Measurements from ENCODE around the gene ADAM15. TPM values are rescaled to one million over a fixed set of nuclear protein-coding genes. Genes with fewer than 3 reads are reported as not detected.

ADAM15 gene
- total and polyA plus RNA-seq, 2 donors (not counting 1 experiment from before 2014, with no cell fraction given): 14.6 to 28.4 TPM

GRCh38 chr1:155030899-155031298 is 20.2 kb upstream of the ADAM15 start:
- Histone ChIP-seq H2AFZ (ENCODE audit: insufficient read depth, low read depth, low read length, poor library complexity, severe bottlenecking) (no peak overlapping the region), H3K36me3 (replicated peaks in 1 of 2; ENCODE audit: control extremely low read depth in 1 of 2, control insufficient read depth in 1 of 2, extremely low read depth in 1 of 2, insufficient read depth in 2 of 2, low read length in 1 of 2) (no peaks in the 10 kb centered on the region), H4K20me1 (ENCODE audit: control insufficient read depth, insufficient read depth, low read length, poor library complexity, severe bottlenecking) (no peaks in the 10 kb centered on the region), H3K9ac (ENCODE audit: low read length) (no peak overlapping the region), H3K79me2 (ENCODE audit: control insufficient read depth, insufficient read depth, low read length) (no peaks in the 10 kb centered on the region), H3K9me3 (ENCODE audit: control extremely low read depth in 1 of 3, control insufficient read depth in 2 of 3, insufficient read depth in 1 of 3, low read length in 2 of 3) (no peaks in the 10 kb centered on the region), H3K27me3 (replicated peaks in 1 of 4; ENCODE audit: control extremely low read depth in 1 of 4, control insufficient read depth in 3 of 4, insufficient read depth in 4 of 4, low read length in 3 of 4) (no peaks in the 10 kb centered on the region), H3K4me3 (ENCODE audit: control extremely low read depth in 1 of 5, extremely low read depth in 1 of 5, insufficient read depth in 1 of 5, low read depth in 2 of 5, low read length in 4 of 5) (no peak overlapping the region), H3K4me2 (replicated peaks; ENCODE audit: low read depth, low read length, poor library complexity, severe bottlenecking) (no peak overlapping the region), H3K27ac (ENCODE audit: low read length in 2 of 2) (no peak overlapping the region), H3K4me1 (ENCODE audit: control insufficient read depth in 2 of 2, insufficient read depth in 2 of 2, low read length in 2 of 2) (no peaks in the 10 kb centered on the region)
- DNase-seq (no peak), ATAC-seq (ENCODE audit: low read depth) (no peak)
- Mint-ChIP-seq H3K4me3 (no peak overlapping the region), H3K27ac (no peak overlapping the region), H3K9me3 (ENCODE audit: insufficient read depth) (no peaks in the 10 kb centered on the region), H3K27me3 (peaks cover 7% of the 10 kb centered on the region), H3K4me1 (no peaks in the 10 kb centered on the region)
- no peak for TF ChIP-seq CTCF (IDR thresholded peaks at IDR 0.05)
- TF ChIP-seq EZH2 (IDR thresholded peaks at IDR 0.05; ENCODE audit: borderline replicate concordance, insufficient read depth, low read depth, low read length, poor library complexity, severe bottlenecking): no peak
- WGBS (ENCODE audit: insufficient coverage): 93% methylated on average over 11 of the region's 11 CpGs
- CTCF ChIA-PET: no interaction called here
- POLR2A ChIA-PET: no interaction called here
- intact Hi-C loops (cut with micrococcal nuclease): no loop called here

GRCh38 chr1:155032886-155033285 is 18.2 kb upstream of the ADAM15 start:
- 94% methylated on average over 12 of the region's 12 CpGs for WGBS (ENCODE audit: insufficient coverage)
- H3K9ac ChIP-seq (ENCODE audit: low read length): no peak overlapping the region
- ChIA-PET POLR2A (no interaction called here), CTCF (interaction anchor here (1.4 to 1.7 kb wide), 2 partner anchors 9 to 12 kb away, joined by 4 to 6 read pairs; no protein-coding TSS in a partner anchor)
- no peaks in the 10 kb centered on the region for H3K36me3 ChIP-seq (replicated peaks in 1 of 2; ENCODE audit: control extremely low read depth in 1 of 2, control insufficient read depth in 1 of 2, extremely low read depth in 1 of 2, insufficient read depth in 2 of 2, low read length in 1 of 2)
- no peak overlapping the region for H3K4me3 ChIP-seq (ENCODE audit: control extremely low read depth in 1 of 5, extremely low read depth in 1 of 5, insufficient read depth in 1 of 5, low read depth in 2 of 5, low read length in 4 of 5)
- no peaks in the 10 kb centered on the region for H4K20me1 ChIP-seq (ENCODE audit: control insufficient read depth, insufficient read depth, low read length, poor library complexity, severe bottlenecking)
- H3K27me3 Mint-ChIP-seq: peaks cover 11% of the 10 kb centered on the region
- no peak for DNase-seq
- no peak for ATAC-seq (ENCODE audit: low read depth)
- H3K9me3 ChIP-seq (ENCODE audit: control extremely low read depth in 1 of 3, control insufficient read depth in 2 of 3, insufficient read depth in 1 of 3, low read length in 2 of 3): no peaks in the 10 kb centered on the region
- H3K4me1 ChIP-seq (ENCODE audit: control insufficient read depth in 2 of 2, insufficient read depth in 2 of 2, low read length in 2 of 2): no peaks in the 10 kb centered on the region
- H3K9me3 Mint-ChIP-seq (ENCODE audit: insufficient read depth): no peaks in the 10 kb centered on the region
- TF ChIP-seq CTCF (IDR thresholded peaks at IDR 0.05): no peak
- TF ChIP-seq EZH2 (IDR thresholded peaks at IDR 0.05; ENCODE audit: borderline replicate concordance, insufficient read depth, low read depth, low read length, poor library complexity, severe bottlenecking): no peak
- H2AFZ ChIP-seq (ENCODE audit: insufficient read depth, low read depth, low read length, poor library complexity, severe bottlenecking): no peak overlapping the region
- H3K4me2 ChIP-seq (replicated peaks; ENCODE audit: low read depth, low read length, poor library complexity, severe bottlenecking): no peak overlapping the region
- H3K4me1 Mint-ChIP-seq: no peaks in the 10 kb centered on the region
- H3K4me3 Mint-ChIP-seq: no peak overlapping the region
- no peak overlapping the region for H3K27ac Mint-ChIP-seq
- H3K79me2 ChIP-seq (ENCODE audit: control insufficient read depth, insufficient read depth, low read length): no peaks in the 10 kb centered on the region
- intact Hi-C loops (cut with micrococcal nuclease): no loop called here
- no peak overlapping the region for H3K27ac ChIP-seq (ENCODE audit: low read length in 2 of 2)
- H3K27me3 ChIP-seq (replicated peaks in 1 of 4; ENCODE audit: control extremely low read depth in 1 of 4, control insufficient read depth in 3 of 4, insufficient read depth in 4 of 4, low read length in 3 of 4): peaks cover 0 to 8% (median 0%) of the 10 kb centered on the region in 4 experiments
